Measurements from ENCODE around the gene EIF2A. TPM values are rescaled to one million over a fixed set of nuclear protein-coding genes. Genes with fewer than 3 reads are reported as not detected.

The EIF2A gene
- total and polyA plus RNA-seq, 9 of the 15 experiments (the other 6 are each of a cell fraction or from before 2014, with no cell fraction given): 106 to 192 (median 168) TPM

- TF ChIP-seq MAFK (IDR thresholded peaks at IDR 0.05; ENCODE audit: low read length) (0 out of 2 replicates have a peak, but pooled peaks have one; percentile 3), C11orf30 (IDR thresholded peaks at IDR 0.05; ENCODE audit: low read depth) (peak; percentile 34; the same call in 1 of the 2 replicates), FOXK2 (conservative IDR thresholded peaks at IDR 0.05 in 1 of 2, IDR thresholded peaks at IDR 0.05 in 1 of 2; ENCODE audit: low read depth in 2 of 2) (peak; percentile 59 to 74), PKNOX1 (IDR thresholded peaks at IDR 0.05) (peak; percentile 94), RB1 (IDR thresholded peaks at IDR 0.05; ENCODE audit: low read depth) (no peak), EP300 (IDR thresholded peaks at IDR 0.05; ENCODE audit: low read length) (0 out of 2 replicates have a peak, but pooled peaks have one; percentile 40), PBX2 (CRISPR knock-in tag; IDR thresholded peaks at IDR 0.05; ENCODE audit: low read depth) (no peak), PBX2 (tag; conservative IDR thresholded peaks at IDR 0.05; ENCODE audit: low read depth) (peak; percentile 87), JUNB (CRISPR knock-in tag; conservative IDR thresholded peaks at IDR 0.05) (peak; percentile 71), ZKSCAN1 (IDR thresholded peaks at IDR 0.05; ENCODE audit: low read depth, low read length) (no peak), ARID3A (IDR thresholded peaks at IDR 0.05; ENCODE audit: borderline replicate concordance, low read depth, low read length) (peak; percentile 98), CEBPG (CRISPR knock-in tag; IDR thresholded peaks at IDR 0.05) (no peak), CEBPG (tag; conservative IDR thresholded peaks at IDR 0.05 in 1 of 2, IDR thresholded peaks at IDR 0.05 in 1 of 2) (peak; percentile 61 to 65), ATF7 (IDR thresholded peaks at IDR 0.05) (0 out of 2 replicates have a peak, but pooled peaks have one; percentile 32), FOXA3 (CRISPR knock-in tag; conservative IDR thresholded peaks at IDR 0.05 in 1 of 2, IDR thresholded peaks at IDR 0.05 in 1 of 2) (peak in 1 of 2 experiments; percentile 48; a peak in 1 of 4 replicates), KDM5B (IDR thresholded peaks at IDR 0.05; ENCODE audit: insufficient replicate concordance, low read depth, low read length) (no peak), SMARCC2 (IDR thresholded peaks at IDR 0.05; ENCODE audit: low read depth) (peak; percentile 68; the same call in 1 of the 2 replicates), RAD21 (CRISPR knock-in tag; conservative IDR thresholded peaks at IDR 0.05 in 1 of 2, IDR thresholded peaks at IDR 0.05 in 1 of 2) (no peak), TRIM24 (IDR thresholded peaks at IDR 0.05) (peak in 1 of 2 experiments; percentile 79; a peak in 1 of 4 replicates), MTA2 (IDR thresholded peaks at IDR 0.05; ENCODE audit: low read depth) (no peak), JUND (IDR thresholded peaks at IDR 0.05; ENCODE audit: borderline replicate concordance, low read depth, low read length) (peak; percentile 97), JUND (tag; IDR thresholded peaks at IDR 0.05; ENCODE audit: borderline replicate concordance, low read depth, low read length) (peak; percentile 97), ZNF644 (tag; IDR thresholded peaks at IDR 0.05; ENCODE audit: low read depth) (no peak), KAT8 (IDR thresholded peaks at IDR 0.05; ENCODE audit: low read depth) (no peak)
Observed at GRCh38 chr3:150497956-150498355, 48.6 kb upstream of the EIF2A start (continued).
